Activated naive CD4-positive, alpha-beta T cell treated with anti-CD3 and anti-CD28 coated beads, Interleukin-2, amount 50 U/mL, for 24 hours (primary cell): ENCODE results near the gene SLC16A5.
A peak's percentile ranks its signal among the peaks of the same experiment; 100 is the strongest.
"Not testable (repeated sequence)": the region's sequence is repeated elsewhere in the genome, so short reads cannot be mapped to it uniquely, and the experiment has no call there.

Experiments used
- H3K27ac Mint-ChIP-seq: one replicate; pipeline ENCODE4 v1.8.0; 2021; ENCODE audit warnings: mild to moderate bottlenecking, mixed read lengths
- H3K27me3 Mint-ChIP-seq: one replicate; pipeline ENCODE4 v1.8.0; 2021; ENCODE audit warnings: mixed read lengths
- H3K36me3 Mint-ChIP-seq: one replicate; pipeline ENCODE4 v1.8.0; 2021; ENCODE audit warnings: mixed read lengths
- H3K4me1 Mint-ChIP-seq: one replicate; pipeline ENCODE4 v1.8.0; 2021; ENCODE audit warnings: mixed read lengths
- H3K4me3 Mint-ChIP-seq: one replicate; pipeline ENCODE4 v1.8.0; 2021; ENCODE audit warnings: mild to moderate bottlenecking, mixed read lengths
- H3K9me3 Mint-ChIP-seq: one replicate; pipeline ENCODE4 v1.8.0; 2021; ENCODE audit warnings: mixed read lengths

Gene SLC16A5

GRCh38 chr17:75087558-75088453 is at the start of gene SLC16A5:
Gene SLC16A5, plus strand, starts transcription at chr17:75087954. Its CDS starts 5,683 bp downstream, at chr17:75093637.
- peak within 1 kb of the TSS; percentile 86 for H3K27ac Mint-ChIP-seq
- H3K9me3 Mint-ChIP-seq: no peaks in the 10 kb centered on the region
- peak within 1 kb of the TSS; percentile 80 for H3K4me3 Mint-ChIP-seq
- H3K36me3 Mint-ChIP-seq: no peaks in the 10 kb centered on the region
- no peaks in the 10 kb centered on the region for H3K27me3 Mint-ChIP-seq
- H3K4me1 Mint-ChIP-seq: peaks cover 59% of the 10 kb centered on the region

DNA sequence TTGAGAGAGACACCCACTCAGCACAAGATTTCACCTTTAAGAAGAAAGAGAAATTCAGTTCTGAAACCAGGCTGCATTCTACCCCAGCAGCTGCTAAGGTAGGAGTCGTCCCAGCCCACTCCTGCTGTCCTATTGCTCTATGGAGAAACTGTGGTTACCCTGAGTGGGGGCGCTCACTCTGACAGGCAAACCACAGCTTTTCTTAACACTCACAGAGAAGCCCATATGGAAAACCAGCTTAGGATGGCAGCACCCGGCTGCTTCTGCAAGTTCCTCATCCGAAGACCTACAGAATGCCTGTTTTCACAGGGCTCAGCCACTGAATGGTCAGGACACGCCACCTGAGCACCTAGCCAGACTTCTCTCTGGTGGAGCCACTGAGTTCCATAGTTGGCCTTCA is 48.5 kb upstream of the SLC16A5 start:
- Mint-ChIP-seq H3K27me3 (peaks cover 2% of the 10 kb centered on the region), H3K4me3 (no peak overlapping the region), H3K36me3 (peaks cover 11% of the 10 kb centered on the region), H3K4me1 (peaks cover 38% of the 10 kb centered on the region), H3K27ac (no peak overlapping the region), H3K9me3 (no peaks in the 10 kb centered on the region)

DNA sequence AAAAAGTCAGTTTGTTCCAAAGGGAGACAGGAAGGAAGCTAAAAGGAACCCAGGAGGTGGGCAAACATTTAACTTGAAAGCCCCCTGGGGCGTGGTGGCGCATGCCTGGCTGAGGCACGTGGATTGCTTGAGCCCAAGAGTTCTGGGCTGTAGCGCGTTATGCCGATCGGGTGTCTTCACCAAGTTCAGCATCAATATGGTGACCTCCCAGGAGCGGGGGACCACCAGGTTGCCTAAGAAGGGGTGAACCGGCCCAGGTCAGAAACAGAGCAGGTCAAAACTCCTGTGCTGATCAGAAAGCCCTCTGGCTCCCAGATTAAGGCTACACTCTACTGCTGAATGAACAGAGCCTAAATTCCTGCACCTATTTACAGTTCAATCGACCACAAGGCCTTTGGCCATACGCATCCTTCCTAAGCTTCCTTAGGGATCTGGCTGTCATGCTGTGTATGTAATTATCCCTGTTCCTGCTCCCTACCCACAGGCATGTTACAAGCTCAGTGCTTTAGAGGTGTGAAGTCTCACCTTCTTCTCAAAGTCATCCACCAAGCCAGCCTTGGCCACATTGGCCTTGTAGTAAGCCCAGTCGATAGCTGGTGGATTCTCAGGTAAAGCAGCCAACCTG is 46.0 kb upstream of the SLC16A5 start:
- no peaks in the 10 kb centered on the region for H3K9me3 Mint-ChIP-seq
- H3K36me3 Mint-ChIP-seq: peaks cover 11% of the 10 kb centered on the region
- no peak overlapping the region for H3K4me3 Mint-ChIP-seq
- H3K27ac Mint-ChIP-seq: no peak overlapping the region
- H3K27me3 Mint-ChIP-seq: no peaks in the 10 kb centered on the region
- H3K4me1 Mint-ChIP-seq: peaks cover 39% of the 10 kb centered on the region

DNA sequence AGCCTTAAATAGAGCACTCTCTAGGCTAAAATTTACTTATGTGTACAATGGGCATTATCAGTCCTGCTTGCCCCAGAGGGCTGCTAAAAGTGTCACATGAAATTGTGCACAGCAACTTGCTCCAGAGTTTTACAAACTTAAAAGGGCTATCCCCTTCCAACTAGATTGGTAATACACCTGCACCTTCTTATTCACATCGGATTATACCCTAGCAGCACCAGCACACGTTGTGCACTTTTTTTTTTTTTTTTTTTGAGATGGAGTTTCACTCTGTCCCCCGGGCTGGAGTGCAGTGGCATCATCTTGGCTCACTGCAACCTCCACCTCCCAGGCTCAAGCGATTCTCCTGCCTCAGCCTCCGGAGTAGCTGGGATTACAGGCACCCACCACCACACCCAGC is 44.0 kb upstream of the SLC16A5 start:
- H3K27me3 Mint-ChIP-seq: not testable (repeated sequence)

GRCh38 chr17:75044716-75045115 is 43.0 kb upstream of the SLC16A5 start:
- Mint-ChIP-seq H3K9me3 (no peaks in the 10 kb centered on the region), H3K4me1 (peaks cover 48% of the 10 kb centered on the region), H3K27me3 (no peaks in the 10 kb centered on the region), H3K27ac (no peak overlapping the region), H3K36me3 (peaks cover 5% of the 10 kb centered on the region), H3K4me3 (peak overlapping the region; percentile 39)

More for the DNA sequence above, 44.0 kb upstream of the SLC16A5 start:
- H3K4me1 Mint-ChIP-seq: peaks cover 41% of the 10 kb centered on the region
- H3K27ac Mint-ChIP-seq, H3K9me3 Mint-ChIP-seq, H3K36me3 Mint-ChIP-seq, H3K4me3 Mint-ChIP-seq: not testable (repeated sequence)

DNA sequence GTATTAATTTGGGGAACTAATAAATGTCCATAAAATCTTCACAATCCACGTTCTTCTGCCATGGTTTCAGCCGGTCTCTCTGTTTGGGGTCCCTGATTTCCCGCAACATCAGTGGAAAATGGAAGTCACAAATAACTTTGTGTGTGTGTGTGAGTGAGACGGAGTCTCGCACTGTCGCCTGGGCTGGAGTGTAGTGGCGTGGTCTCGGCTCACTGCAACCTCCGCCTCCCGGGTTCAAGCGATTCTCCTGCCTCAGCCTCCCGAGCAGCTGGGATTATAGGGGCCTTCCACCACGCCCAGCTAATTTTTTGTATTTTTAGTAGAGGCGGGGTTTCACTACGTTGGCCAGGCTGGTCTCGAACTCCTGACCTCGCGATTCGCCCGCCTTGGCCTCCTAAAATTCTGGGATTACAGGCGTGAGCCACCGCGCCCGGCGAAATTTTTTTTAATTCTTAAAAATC is 41.8 kb upstream of the SLC16A5 start:
- peaks cover 51% of the 10 kb centered on the region for H3K4me1 Mint-ChIP-seq
- H3K4me3 Mint-ChIP-seq: peak overlapping the region; percentile 98

GRCh38 chr17:75046407-75047289 is 41.1 kb upstream of the SLC16A5 start, which contains the start of the genes ATP5PD and KCTD2:
Gene ATP5PD, minus strand, starts transcription at chr17:75046969. Its CDS starts 4,319 bp downstream, at chr17:75042650.
Gene KCTD2, plus strand, starts transcription at chr17:75047225. Its CDS starts 26 bp downstream, at chr17:75047251.
- peak within 1 kb of the TSS; percentile 98 for H3K4me3 Mint-ChIP-seq
- no peaks in the 10 kb centered on the region for H3K9me3 Mint-ChIP-seq

More for the DNA sequence above, 41.8 kb upstream of the SLC16A5 start:
- not testable (repeated sequence) for H3K27me3 Mint-ChIP-seq, H3K36me3 Mint-ChIP-seq, H3K9me3 Mint-ChIP-seq
- H3K27ac Mint-ChIP-seq: peak overlapping the region; percentile 97

DNA sequence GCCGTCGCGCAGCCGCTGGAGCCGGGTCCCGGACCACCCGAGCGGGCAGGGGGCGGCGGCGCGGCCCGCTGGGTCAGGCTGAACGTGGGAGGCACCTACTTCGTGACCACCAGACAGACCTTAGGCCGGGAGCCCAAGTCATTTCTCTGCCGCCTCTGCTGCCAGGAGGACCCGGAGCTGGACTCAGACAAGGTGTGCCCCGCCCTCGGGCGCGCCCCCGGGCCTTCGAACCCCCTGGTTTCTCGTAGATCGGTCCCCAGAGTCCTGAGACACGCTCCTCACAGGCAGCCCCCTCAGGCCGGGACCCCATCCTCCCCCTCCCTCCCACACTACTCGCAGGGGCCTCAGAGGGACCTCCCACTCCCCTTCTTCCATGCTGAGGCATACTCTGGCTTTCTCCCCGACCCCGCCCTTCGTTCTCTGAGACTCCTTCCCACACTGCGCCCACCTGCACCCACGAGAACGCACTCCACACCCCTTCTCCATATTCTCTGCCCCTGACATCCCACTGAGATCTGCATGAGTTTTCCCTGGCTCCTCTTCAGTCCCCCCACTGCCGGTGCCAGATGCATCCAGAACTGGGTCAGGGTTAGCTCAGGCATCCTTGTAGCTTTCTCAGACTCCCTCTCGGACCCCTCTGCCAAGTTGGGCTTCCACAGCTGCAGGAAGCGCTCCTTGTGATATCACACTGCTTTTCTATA is 40.2 kb upstream of the SLC16A5 start:
- Mint-ChIP-seq H3K4me1 (peaks cover 49% of the 10 kb centered on the region), H3K36me3 (peaks cover 3% of the 10 kb centered on the region), H3K27me3 (no peaks in the 10 kb centered on the region), H3K27ac (peak overlapping the region; percentile 76), H3K9me3 (no peaks in the 10 kb centered on the region), H3K4me3 (peak overlapping the region; percentile 92)

More at GRCh38 chr17:75046407-75047289, 41.1 kb upstream of the SLC16A5 start, which contains the start of the genes ATP5PD and KCTD2:
- no peaks in the 10 kb centered on the region for H3K36me3 Mint-ChIP-seq
- peak within 1 kb of the TSS; percentile 97 for H3K27ac Mint-ChIP-seq
- no peaks in the 10 kb centered on the region for H3K27me3 Mint-ChIP-seq
- peaks cover 51% of the 10 kb centered on the region for H3K4me1 Mint-ChIP-seq

DNA sequence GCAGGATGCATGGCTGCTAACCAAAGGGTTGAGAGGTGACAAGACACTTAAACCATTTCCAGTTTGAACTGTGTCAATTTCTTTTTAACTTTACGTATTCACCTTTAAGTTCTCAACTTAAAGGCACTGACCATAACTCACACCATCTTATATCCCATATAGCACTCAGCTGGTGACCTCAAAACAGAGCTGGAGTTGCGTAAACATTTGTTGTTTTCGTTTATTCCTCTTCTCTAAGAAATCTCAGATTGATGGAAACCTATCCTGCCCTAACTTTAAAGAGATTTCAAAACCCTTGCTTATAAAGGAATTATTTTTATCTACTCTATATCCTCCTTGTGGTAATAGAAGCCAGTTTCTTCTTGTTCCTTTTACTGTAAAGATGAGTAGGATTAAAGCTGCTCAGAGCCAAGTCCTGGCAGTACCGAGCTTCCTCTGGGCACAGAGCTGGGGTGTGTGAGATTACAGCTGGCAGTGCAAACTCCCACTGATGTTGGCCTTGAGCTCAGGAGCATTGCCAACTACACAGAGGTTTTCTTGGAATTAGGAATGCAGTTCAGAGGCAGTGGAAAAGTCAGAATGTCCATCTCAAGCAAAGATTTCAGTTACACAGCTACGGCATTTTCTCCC is 39.4 kb upstream of the SLC16A5 start:
- Mint-ChIP-seq H3K4me3 (peak overlapping the region; percentile 92), H3K27ac (peak overlapping the region; percentile 14), H3K4me1 (peaks cover 48% of the 10 kb centered on the region), H3K27me3 (no peaks in the 10 kb centered on the region), H3K9me3 (no peaks in the 10 kb centered on the region), H3K36me3 (peaks cover 3% of the 10 kb centered on the region)

DNA sequence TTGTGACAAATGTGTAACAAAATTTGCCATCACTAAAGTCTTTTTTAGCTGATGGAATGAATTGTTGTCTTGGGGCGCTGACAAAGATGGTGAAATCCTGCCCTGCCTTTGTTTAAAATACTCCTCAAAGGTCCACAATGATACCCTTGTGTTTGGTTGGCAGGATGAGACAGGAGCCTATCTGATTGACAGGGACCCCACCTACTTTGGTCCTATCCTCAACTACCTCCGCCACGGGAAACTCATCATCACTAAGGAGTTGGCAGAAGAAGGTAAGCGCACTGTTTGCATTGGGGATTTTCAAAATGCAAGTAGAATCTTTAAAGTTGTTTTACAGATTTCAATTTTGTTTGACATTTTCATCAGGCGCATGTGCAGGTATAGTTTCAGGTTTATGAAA is 38.7 kb upstream of the SLC16A5 start:
- Mint-ChIP-seq H3K27ac (no peak overlapping the region), H3K4me1 (peaks cover 44% of the 10 kb centered on the region), H3K9me3 (no peaks in the 10 kb centered on the region), H3K4me3 (no peak overlapping the region), H3K36me3 (peaks cover 3% of the 10 kb centered on the region), H3K27me3 (no peaks in the 10 kb centered on the region)

DNA sequence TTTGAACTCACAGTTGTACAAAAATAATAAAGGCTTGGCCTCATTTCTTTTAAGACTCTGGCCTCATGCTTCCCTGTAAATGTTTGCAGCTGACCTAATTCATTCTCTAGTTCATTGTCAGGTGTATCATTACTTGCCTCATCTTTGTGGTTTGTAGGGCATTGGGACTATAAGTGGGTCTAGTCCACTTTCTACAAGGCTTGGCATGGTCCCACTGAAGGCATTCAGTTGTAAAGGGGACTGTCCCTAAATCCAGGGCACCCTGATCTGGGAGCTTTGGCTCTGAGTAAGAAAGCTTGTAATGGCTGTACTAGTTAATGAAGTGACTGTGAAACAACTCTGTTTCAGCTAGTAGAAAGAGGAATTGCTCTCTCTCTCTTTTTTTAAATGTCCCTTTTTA is 38.0 kb upstream of the SLC16A5 start:
- Mint-ChIP-seq H3K4me3 (no peak overlapping the region), H3K27ac (no peak overlapping the region), H3K36me3 (peaks cover 3% of the 10 kb centered on the region), H3K4me1 (peaks cover 40% of the 10 kb centered on the region), H3K9me3 (no peaks in the 10 kb centered on the region), H3K27me3 (no peaks in the 10 kb centered on the region)

DNA sequence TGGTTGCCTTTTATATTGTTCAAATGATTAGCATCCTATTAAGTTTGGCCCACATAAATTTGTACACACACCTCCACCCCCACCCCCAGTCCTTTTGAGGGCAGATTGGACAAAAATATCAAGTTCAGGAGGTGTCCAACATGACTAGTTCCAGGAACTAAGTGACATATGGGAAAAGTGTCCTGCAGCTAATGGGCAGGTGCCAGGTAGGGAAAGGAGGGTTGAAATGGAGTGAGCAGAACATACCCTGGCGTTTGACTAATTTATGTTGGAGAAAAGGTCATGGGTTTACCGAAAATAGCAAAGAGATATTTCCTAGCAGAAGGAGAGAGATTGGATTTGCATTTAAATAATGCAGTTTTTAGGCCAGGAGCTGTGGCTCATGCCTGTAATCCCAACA is 35.8 kb upstream of the SLC16A5 start:
- peaks cover 35% of the 10 kb centered on the region for H3K4me1 Mint-ChIP-seq
- no peak overlapping the region for H3K4me3 Mint-ChIP-seq
- peaks cover 3% of the 10 kb centered on the region for H3K36me3 Mint-ChIP-seq
- H3K27me3 Mint-ChIP-seq: no peaks in the 10 kb centered on the region
- H3K27ac Mint-ChIP-seq: no peak overlapping the region
- H3K9me3 Mint-ChIP-seq: no peaks in the 10 kb centered on the region

DNA sequence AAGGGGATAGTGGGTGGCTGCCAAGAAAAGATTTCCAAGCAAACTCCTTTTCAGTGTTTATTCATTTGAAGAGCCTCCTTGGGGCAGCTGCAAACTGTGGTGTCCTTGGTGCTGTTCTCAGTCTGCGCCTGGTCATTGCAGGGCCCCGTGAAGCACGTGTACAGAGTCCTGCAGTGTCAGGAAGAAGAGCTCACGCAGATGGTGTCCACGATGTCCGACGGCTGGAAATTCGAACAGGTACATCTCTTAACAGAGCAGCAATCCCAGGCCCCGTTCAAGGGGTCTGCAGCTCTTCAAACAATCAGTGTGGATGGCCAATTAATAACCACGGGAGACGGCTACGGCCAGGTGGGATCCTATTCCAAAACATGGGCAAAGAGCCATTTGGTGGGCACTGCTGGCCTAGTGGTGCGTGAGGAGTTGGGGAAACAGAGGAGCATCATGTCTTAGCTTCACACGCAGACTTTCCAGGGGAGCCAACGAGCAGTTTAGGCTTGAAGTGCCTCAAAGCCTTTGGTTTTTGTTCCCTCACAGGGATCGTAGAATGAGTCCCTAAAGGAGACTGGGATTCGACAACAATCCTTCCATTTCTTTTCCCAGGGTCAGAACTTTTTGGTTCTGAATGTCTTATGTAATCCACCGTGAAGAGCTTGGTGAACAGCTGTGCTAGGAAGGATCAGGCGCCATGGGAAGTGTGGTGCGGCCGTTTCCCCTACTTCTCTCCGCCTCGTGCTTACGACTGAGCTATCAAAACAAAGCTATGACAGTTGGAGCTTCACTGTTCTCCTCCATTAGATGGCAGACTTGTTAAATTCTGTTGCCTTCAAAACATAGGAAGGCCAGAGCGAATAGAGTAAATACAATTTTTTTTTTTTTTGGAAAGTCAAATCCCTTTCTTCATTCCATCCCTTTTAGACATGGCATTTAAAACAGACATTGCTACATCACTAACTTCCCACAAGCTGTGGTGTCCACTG is 28.1 kb upstream of the SLC16A5 start:
- Mint-ChIP-seq H3K4me1 (peaks cover 20% of the 10 kb centered on the region), H3K36me3 (peaks cover 5% of the 10 kb centered on the region), H3K27ac (peak overlapping the region; percentile 26), H3K27me3 (no peaks in the 10 kb centered on the region), H3K9me3 (no peaks in the 10 kb centered on the region), H3K4me3 (no peak overlapping the region)
